ENCODE results near the gene RNF11.

The RNF11 gene

DNA sequence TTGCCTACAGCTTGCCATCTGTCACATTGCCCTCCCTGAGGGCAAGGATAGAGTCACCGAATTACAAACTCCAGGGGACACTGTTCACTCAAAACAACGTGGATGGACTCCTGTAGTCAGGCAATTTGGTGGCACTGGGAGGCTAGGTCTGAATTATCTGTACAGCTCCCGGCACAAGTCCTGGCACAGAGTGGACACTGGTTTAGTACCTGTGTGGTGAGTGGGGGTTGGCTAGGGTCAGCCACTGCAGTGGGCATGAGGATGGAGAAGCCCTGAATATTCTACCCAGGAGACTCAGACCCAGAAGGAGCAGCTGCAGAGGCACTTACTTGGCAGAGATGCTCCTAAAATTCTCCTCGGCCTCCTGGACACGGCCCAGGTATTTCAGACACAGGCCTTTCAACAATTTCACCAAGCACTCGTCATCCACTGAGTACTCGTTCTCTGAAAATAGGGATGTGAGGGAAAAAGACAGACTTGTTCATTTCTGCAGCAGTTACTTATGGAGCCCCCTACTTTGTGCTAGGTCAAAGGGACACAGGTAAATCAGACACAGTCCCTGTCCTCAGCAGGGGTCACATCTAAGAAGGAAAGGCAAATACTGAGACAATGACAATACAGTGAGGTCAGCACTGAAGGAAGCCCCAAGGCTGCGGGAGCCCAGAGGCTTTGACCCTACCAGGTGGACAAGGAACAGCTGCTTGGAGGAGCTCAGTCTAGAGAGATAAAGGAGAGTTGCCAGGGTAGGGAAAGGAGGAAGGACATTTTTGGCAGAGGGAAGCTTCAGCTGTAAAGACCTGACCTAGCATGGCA lies 53.8 kb downstream of the RNF11 start:
- TF ChIP-seq, protein P1, sequence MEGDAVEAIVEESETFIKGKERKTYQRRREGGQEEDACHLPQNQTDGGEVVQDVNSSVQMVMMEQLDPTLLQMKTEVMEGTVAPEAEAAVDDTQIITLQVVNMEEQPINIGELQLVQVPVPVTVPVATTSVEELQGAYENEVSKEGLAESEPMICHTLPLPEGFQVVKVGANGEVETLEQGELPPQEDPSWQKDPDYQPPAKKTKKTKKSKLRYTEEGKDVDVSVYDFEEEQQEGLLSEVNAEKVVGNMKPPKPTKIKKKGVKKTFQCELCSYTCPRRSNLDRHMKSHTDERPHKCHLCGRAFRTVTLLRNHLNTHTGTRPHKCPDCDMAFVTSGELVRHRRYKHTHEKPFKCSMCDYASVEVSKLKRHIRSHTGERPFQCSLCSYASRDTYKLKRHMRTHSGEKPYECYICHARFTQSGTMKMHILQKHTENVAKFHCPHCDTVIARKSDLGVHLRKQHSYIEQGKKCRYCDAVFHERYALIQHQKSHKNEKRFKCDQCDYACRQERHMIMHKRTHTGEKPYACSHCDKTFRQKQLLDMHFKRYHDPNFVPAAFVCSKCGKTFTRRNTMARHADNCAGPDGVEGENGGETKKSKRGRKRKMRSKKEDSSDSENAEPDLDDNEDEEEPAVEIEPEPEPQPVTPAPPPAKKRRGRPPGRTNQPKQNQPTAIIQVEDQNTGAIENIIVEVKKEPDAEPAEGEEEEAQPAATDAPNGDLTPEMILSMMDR (IDR thresholded peaks at IDR 0.05; ENCODE audit: low read depth, low read length, missing control alignments): no peak
- no peak overlapping the region for H3K4me3 ChIP-seq (ENCODE audit: low read depth, low read length)
- no peak for DNase-seq (ENCODE audit: low read depth)
- in situ Hi-C loops (cut with HindIII; ENCODE audit: low sequenced_read_pairs): no loop called here

DNA sequence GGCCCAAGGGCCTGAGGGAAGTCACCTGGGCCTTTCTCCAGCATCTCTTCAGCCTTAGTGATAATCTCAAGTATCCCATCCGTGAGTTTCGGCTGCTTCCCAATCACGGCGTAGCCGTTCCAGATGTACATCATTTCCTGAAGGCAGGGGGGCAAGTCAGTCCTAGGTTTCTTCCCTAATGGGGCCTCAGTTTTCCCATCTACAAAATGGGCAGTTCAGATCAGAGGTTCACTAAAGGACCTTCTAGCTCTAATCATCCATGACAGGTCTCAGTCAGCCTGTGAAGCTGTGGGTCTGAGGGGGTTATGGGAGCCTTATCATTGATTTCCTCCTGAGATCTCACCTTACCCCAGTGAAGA lies 54.4 kb downstream of the RNF11 start:
- TF ChIP-seq, protein P1 (IDR thresholded peaks at IDR 0.05; ENCODE audit: low read depth, low read length, missing control alignments): no peak
- in situ Hi-C loops (cut with HindIII; ENCODE audit: low sequenced_read_pairs): no loop called here
- no peak for DNase-seq (ENCODE audit: low read depth)
- no peak overlapping the region for H3K4me3 ChIP-seq (ENCODE audit: low read depth, low read length)

DNA sequence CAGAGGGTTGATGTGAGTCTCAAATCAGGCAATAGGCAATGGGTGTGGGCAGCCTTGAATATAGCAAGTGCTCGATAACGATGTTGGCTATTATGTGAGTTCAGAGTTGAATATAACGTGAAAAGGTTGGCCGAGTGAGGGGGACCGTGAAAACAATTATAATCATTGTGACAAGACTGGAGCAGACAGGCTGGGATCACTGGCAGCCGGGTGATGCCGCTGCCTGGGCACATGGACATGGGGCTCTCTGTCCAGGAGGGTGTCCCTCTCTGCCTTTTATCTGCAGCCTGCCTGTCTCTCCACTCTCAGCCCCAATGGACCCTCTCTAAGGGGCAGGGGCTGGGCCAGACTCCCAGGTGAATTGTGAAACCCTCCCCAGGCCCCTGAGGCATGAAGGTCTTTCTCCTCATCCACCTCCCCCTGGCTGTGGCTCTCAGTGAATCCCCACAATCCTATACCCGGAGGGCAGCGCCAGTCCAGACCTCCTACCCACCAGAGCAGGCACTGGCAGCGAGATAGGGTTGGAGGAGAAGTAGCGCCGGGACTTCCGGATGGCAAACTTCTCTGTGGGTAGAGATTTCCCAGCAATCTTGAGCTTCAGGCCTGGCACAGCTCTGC lies 57.9 kb downstream of the RNF11 start:
- no peak for DNase-seq (ENCODE audit: low read depth)
- in situ Hi-C loops (cut with HindIII; ENCODE audit: low sequenced_read_pairs): no loop called here
- TF ChIP-seq, protein P1 (IDR thresholded peaks at IDR 0.05; ENCODE audit: low read depth, low read length, missing control alignments): no peak
- no peak overlapping the region for H3K4me3 ChIP-seq (ENCODE audit: low read depth, low read length)

DNA sequence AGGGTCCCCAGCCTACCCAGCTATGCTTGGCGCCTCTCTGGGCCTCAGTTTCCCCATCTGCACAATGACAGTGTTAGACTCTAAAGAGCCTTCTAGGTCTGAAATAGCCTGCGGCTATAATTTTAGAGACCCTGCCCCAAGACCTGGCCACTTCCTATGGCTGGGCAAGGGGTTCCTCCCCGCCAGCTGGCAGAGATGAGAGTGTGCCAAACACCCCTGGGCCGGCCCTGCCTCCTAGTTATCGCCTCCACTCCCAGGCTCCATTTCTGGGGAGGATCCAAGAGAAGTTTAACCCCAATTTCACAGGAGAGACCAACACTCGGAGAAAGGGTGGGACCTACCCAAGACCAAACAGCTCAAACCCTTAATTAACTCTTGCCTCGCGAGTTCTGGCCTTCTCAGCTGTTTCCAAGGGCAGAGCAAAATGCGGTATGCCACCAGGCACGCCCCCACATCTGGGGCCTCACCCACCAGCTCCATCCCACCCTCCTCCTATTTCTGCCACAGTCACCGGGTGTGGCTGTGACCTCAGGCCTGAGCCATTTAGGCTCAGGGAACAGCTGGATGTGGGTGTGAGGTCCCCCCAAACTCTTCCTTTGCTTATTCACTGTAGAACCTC lies 58.6 kb downstream of the RNF11 start:
- TF ChIP-seq, protein P1 (IDR thresholded peaks at IDR 0.05; ENCODE audit: low read depth, low read length, missing control alignments): no peak
- DNase-seq (ENCODE audit: low read depth): no peak
- in situ Hi-C loops (cut with HindIII; ENCODE audit: low sequenced_read_pairs): no loop called here
- no peak overlapping the region for H3K4me3 ChIP-seq (ENCODE audit: low read depth, low read length)

DNA sequence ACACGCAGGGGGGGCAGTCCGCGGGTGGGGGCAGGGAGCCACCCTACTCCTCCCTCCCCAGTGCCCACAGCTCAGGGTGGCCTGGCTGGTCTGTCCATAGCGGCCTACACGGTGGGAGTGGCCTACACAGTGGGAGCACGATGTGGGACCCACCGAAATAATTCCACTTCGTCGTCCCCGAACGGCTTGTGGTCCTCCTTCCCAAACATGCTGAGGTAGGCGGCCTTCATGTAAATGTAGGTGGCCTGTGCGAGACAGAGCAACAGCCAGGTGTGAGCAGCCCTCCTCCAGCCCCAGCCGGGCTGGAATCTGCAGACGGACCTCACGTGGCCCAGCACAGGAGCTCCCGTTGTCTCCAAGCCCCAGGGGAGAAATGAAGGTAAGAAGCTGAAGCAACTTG lies 59.9 kb downstream of the RNF11 start:
- DNase-seq (ENCODE audit: low read depth): no peak
- TF ChIP-seq, protein P1 (IDR thresholded peaks at IDR 0.05; ENCODE audit: low read depth, low read length, missing control alignments): no peak
- in situ Hi-C loops (cut with HindIII; ENCODE audit: low sequenced_read_pairs): no loop called here
- H3K4me3 ChIP-seq (ENCODE audit: low read depth, low read length): no peak overlapping the region

DNA sequence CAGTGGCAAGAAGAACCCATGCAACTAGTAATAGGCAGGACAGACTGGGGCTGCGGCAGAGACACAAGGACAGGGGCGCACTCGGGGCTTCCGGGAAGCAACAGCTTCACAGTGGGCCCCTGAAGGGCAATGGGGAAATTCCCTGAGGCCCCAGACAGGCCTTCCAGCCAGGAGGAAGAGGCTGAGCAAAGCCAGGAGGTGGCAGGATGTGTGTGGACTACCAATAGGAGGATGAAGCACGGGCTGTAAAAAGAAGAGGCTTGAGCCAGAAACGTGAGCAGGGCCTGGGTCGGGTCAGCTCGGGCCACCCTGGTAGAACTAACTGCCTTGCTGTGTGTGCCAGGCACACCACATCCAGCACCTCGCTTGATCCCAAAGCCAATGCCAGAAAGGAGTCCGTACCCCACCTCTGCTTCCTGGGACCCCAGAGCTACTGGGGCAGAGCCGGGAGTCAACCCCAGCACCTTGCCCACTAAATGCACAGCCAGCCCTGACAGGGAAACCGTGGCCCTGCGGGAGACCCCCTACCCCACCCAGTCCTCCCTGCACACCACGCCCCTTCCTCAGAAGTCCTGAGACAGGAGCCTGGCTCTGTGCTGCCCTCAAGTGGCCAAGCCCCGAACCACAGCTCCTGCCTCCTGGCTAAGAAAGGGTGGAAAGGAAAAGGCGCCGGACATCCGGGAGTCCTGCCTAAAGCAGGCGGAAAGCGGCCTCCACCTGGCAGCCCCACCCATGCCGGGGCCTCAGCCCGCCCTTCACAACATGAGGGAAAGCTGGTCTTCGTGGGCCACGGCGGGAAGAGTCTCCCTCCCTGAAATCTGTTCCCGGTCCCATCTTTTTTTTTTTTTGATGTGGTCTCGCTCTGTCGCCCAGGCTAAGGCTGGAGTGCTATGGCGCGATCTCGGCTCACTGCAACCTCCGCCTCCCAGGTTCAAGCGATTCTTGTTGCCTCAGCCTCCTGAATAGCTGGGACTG lies 60.6 kb downstream of the RNF11 start:
- H3K4me3 ChIP-seq (ENCODE audit: low read depth, low read length): no peak overlapping the region
- peak; percentile 45 for DNase-seq (ENCODE audit: low read depth)
- in situ Hi-C loops (cut with HindIII; ENCODE audit: low sequenced_read_pairs): no loop called here
- TF ChIP-seq, protein P1 (IDR thresholded peaks at IDR 0.05; ENCODE audit: low read depth, low read length, missing control alignments): peak; percentile 99
